ENCODE measurements around the gene WNT6.

The WNT6 gene

GRCh38 chr2:218859556-218859987 is at the start of gene WNT6:
Gene WNT6 (plus strand): TSS chr2:218859805. CDS start chr2:218860038, 233 bp downstream.
- DNase-seq (ENCODE audit: low read depth in 3 of 3), result no peak

GRCh38 chr2:218810256-218810655 is 49.3 kb upstream of the WNT6 start:
- DNase-seq (ENCODE audit: low read depth in 3 of 3), result no peak

- no peak for DNase-seq (ENCODE audit: low read depth in 3 of 3)
Measured at GRCh38 chr2:218811382-218811781, 48.2 kb upstream of the WNT6 start.

GRCh38 chr2:218812096-218812815 is 47.3 kb upstream of the WNT6 start:
- DNase-seq (ENCODE audit: low read depth in 3 of 3), result no peak

GRCh38 chr2:218812861-218813260 is 46.7 kb upstream of the WNT6 start:
- DNase-seq (ENCODE audit: low read depth in 3 of 3), result no peak

- no peak for DNase-seq (ENCODE audit: low read depth in 3 of 3)
Measured at GRCh38 chr2:218813771-218814460, 45.7 kb upstream of the WNT6 start.

- DNase-seq (ENCODE audit: low read depth in 3 of 3), result no peak
Measured at GRCh38 chr2:218814540-218815243, 44.9 kb upstream of the WNT6 start.

GRCh38 chr2:218815244-218815637 is 44.4 kb upstream of the WNT6 start:
- DNase-seq (ENCODE audit: low read depth in 3 of 3), result no peak

GRCh38 chr2:218815649-218816048 is 44.0 kb upstream of the WNT6 start:
- no peak for DNase-seq (ENCODE audit: low read depth in 3 of 3)

GRCh38 chr2:218816561-218817011 is 43.0 kb upstream of the WNT6 start:
- DNase-seq (ENCODE audit: low read depth in 3 of 3), result no peak

- no peak for DNase-seq (ENCODE audit: low read depth in 3 of 3)
Measured at GRCh38 chr2:218819093-218819492, 40.5 kb upstream of the WNT6 start.

- DNase-seq (ENCODE audit: low read depth in 3 of 3), result no peak
Measured at GRCh38 chr2:218820746-218821369, 38.7 kb upstream of the WNT6 start.

GRCh38 chr2:218821605-218822211 is 37.9 kb upstream of the WNT6 start:
- no peak for DNase-seq (ENCODE audit: low read depth in 3 of 3)

GRCh38 chr2:218822622-218823021 is 37.0 kb upstream of the WNT6 start:
- DNase-seq (ENCODE audit: low read depth in 3 of 3), result no peak

- DNase-seq (ENCODE audit: low read depth in 3 of 3), result no peak
Measured at GRCh38 chr2:218823196-218823855, 36.3 kb upstream of the WNT6 start.

GRCh38 chr2:218824004-218824403 is 35.6 kb upstream of the WNT6 start:
- DNase-seq (ENCODE audit: low read depth in 3 of 3), result no peak

GRCh38 chr2:218826791-218827190 is 32.8 kb upstream of the WNT6 start:
- DNase-seq (ENCODE audit: low read depth in 3 of 3), result no peak

GRCh38 chr2:218827701-218828476 is 31.7 kb upstream of the WNT6 start:
- no peak for DNase-seq (ENCODE audit: low read depth in 3 of 3)

GRCh38 chr2:218828477-218828778 is 31.2 kb upstream of the WNT6 start:
- no peak for DNase-seq (ENCODE audit: low read depth in 3 of 3)

- DNase-seq (ENCODE audit: low read depth in 3 of 3), result no peak
Measured at GRCh38 chr2:218829868-218830451, 29.6 kb upstream of the WNT6 start.
